ENCODE results near the gene L1CAM. TPM values are rescaled to one million over a fixed set of nuclear protein-coding genes. Genes with fewer than 3 reads are reported as not detected.

Gene L1CAM
- total and polyA plus RNA-seq, 2 of the 8 experiments (the other 6 are each of a cell fraction or from before 2014, with no cell fraction given) = 11.0 to 43.0 TPM

DNA sequence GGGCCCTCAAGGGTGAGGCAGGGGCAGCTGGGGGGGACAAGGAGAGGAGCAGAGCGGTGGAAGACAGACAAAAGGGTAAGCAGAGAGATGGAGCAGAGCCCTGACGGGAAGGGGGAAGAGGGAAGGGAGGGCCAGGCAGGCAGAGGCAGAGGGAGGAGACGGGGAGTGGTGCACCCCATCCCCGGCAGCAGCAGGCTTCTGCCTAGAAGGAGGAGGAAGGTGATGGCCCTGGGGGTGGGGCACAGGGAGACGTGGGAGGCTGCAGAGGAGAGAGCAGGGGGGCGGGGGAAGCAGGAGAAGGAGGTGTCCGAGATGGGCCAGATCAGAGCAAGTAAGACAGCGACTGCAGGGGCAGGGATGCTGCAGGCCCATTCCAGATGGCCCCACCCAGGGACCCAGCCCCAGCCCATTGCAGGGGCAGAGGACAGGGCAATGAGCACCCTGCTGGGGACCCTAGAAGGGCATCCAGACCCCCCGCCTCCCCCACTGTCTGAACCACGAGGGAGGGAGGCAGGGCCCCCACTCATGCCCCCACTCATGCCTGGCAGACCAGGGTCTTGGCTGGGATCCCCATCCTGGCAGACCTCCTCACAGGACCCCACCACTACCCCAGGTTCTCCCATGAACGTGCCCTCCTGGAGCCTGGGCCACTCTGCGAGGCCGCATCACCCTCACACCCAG lies 2.7 kb downstream of the L1CAM start:
- H3K9me3 ChIP-seq (ENCODE audit: insufficient read depth in 2 of 2, low read depth in 1 of 2, low read length in 1 of 2) = no peaks in the 10 kb centered on the region
- no peak overlapping the region for H3K14ac ChIP-seq (ENCODE audit: insufficient read length)
- H3K36me3 ChIP-seq (ENCODE audit: control insufficient read depth in 2 of 4, insufficient read depth in 4 of 4, low read length in 3 of 4) = no peaks in the 10 kb centered on the region
- no peak overlapping the region for H3K27ac ChIP-seq (ENCODE audit: low read depth, low read length)
- H3K79me2 ChIP-seq (ENCODE audit: control insufficient read depth in 1 of 2, insufficient read depth in 2 of 2, low read length in 2 of 2) = no peaks in the 10 kb centered on the region; a peak in 1 of 4 replicates
- H3K27me3 ChIP-seq (replicated peaks in 1 of 4; ENCODE audit: control insufficient read depth in 3 of 4, extremely low read depth in 1 of 4, insufficient read depth in 3 of 4, low read length in 3 of 4) = peaks cover 0 to 17% (median under 1%) of the 10 kb centered on the region in 4 experiments; a peak in 3 of 7 replicates
- H3K79me1 ChIP-seq (ENCODE audit: low read depth, low read length) = no peaks in the 10 kb centered on the region
- peak overlapping the region in 1 of 2 experiments; percentile 20; a peak in 1 of 4 replicates for H3K4me2 ChIP-seq (ENCODE audit: insufficient read depth in 1 of 2, low read depth in 2 of 2, low read length in 2 of 2)
- H3K9ac ChIP-seq (replicated peaks in 1 of 4; ENCODE audit: extremely low read depth in 1 of 4, low read depth in 3 of 4, low read length in 3 of 4) = no peak overlapping the region
- peaks cover 4 to 48% (median 29%) of the 10 kb centered on the region in 4 experiments for H3K4me1 ChIP-seq (replicated peaks in 1 of 4; ENCODE audit: control insufficient read depth in 3 of 4, insufficient read depth in 4 of 4, low read length in 3 of 4)
- no peak overlapping the region for H3K56ac ChIP-seq (replicated peaks; ENCODE audit: insufficient read length, low read depth, low read length)
- H2BK5ac ChIP-seq (ENCODE audit: low read depth, low read length) = no peak overlapping the region
- no peak overlapping the region for H3K4ac ChIP-seq (replicated peaks; ENCODE audit: insufficient read length, low read depth, low read length)
- H4K8ac ChIP-seq (ENCODE audit: extremely low read depth, insufficient read depth, low read length) = no peak overlapping the region; the same call in 1 of the 2 replicates
- WGBS, 2 experiments (ENCODE audit: extremely low coverage in 1 of 2, insufficient coverage in 1 of 2, insufficient read length in 1 of 2, insufficient replicate concordance in 2 of 2, low coverage in 1 of 2, low lambda C conversion rate in 2 of 2, missing lambda C conversion rate in 1 of 2) = 64% methylated on average over 4 of the region's 13 CpGs; no CpG with 5 or more reads in 1 of the 2 experiments
- H2AFZ ChIP-seq (ENCODE audit: low read length) = no peak overlapping the region
- H2BK20ac ChIP-seq (ENCODE audit: low read length) = no peak overlapping the region
- no peak for FAIRE-seq
- no peak overlapping the region for H3K23ac ChIP-seq (ENCODE audit: insufficient read length)
- H4K91ac ChIP-seq (replicated peaks; ENCODE audit: insufficient read length, low read length) = no peak overlapping the region
- no peak overlapping the region for H4K5ac ChIP-seq (ENCODE audit: insufficient read length, low read depth, low read length)
- ChIA-PET CTCF (ENCODE audit: partially characterized antibody) (interaction anchor here (0.6 to 2.0 kb wide), 11 partner anchors 22 to 109 kb away, joined by 3 to 7 read pairs (median 4); partner anchors contain the start of gene SSR4), POLR2A (ENCODE audit: partially characterized antibody) (interaction anchor here (1.0 to 1.2 kb wide), 5 partner anchors 9 to 79 kb away, joined by 3 read pairs; no protein-coding TSS in a partner anchor)
- DNase-seq (ENCODE audit: low read depth in 1 of 2, low spot score in 2 of 2) = no peak
- no peak overlapping the region for H2BK15ac ChIP-seq (ENCODE audit: low read length)
- H3K23me2 ChIP-seq (ENCODE audit: low read depth, low read length) = peaks cover 8% of the 10 kb centered on the region; the same call in 1 of the 2 replicates
- H2BK12ac ChIP-seq (ENCODE audit: low read depth, low read length) = 0 out of 2 replicates have a peak overlapping the region, but pooled peaks have one; percentile 39
- H2BK120ac ChIP-seq (replicated peaks; ENCODE audit: low read depth, low read length) = no peak overlapping the region
- H2AK5ac ChIP-seq (ENCODE audit: low read depth, low read length) = no peak overlapping the region
- no peak overlapping the region for H3K4me3 ChIP-seq (ENCODE audit: extremely low read depth in 1 of 4, insufficient read depth in 2 of 4, low read depth in 3 of 4, low read length in 4 of 4)
- H4K20me1 ChIP-seq (replicated peaks in 1 of 2; ENCODE audit: control insufficient read depth in 1 of 2, insufficient read depth in 2 of 2, low read length in 2 of 2) = peaks cover 0 to 2% of the 10 kb centered on the region in 2 experiments
- H3K18ac ChIP-seq (ENCODE audit: extremely low read depth, low read length) = no peak overlapping the region
- TF ChIP-seq KDM1A (IDR thresholded peaks at IDR 0.05; ENCODE audit: borderline replicate concordance, low read length) (no peak), YY1 (IDR thresholded peaks at IDR 0.05; ENCODE audit: low read depth, low read length) (no peak), ZNF274 (IDR thresholded peaks at IDR 0.05; ENCODE audit: borderline replicate concordance, extremely low read depth, low read length) (no peak), CHD1 (IDR thresholded peaks at IDR 0.05; ENCODE audit: low read depth, low read length) (no peak), TEAD4 (IDR thresholded peaks at IDR 0.05; ENCODE audit: low read depth, low read length) (no peak), RBBP5 (IDR thresholded peaks at IDR 0.05; ENCODE audit: borderline replicate concordance, low read depth, low read length) (no peak), SP4 (IDR thresholded peaks at IDR 0.05; ENCODE audit: low read length) (no peak), RNF2 (IDR thresholded peaks at IDR 0.05; ENCODE audit: borderline replicate concordance, low read depth, low read length, missing control alignments, poor library complexity, severe bottlenecking) (no peak), TCF12 (IDR thresholded peaks at IDR 0.05; ENCODE audit: low read depth, low read length) (no peak), BRCA1 (IDR thresholded peaks at IDR 0.05; ENCODE audit: low read depth, low read length) (no peak), BACH1 (IDR thresholded peaks at IDR 0.05; ENCODE audit: low read length) (no peak), TAF1 (IDR thresholded peaks at IDR 0.05; ENCODE audit: low read depth, low read length) (no peak), SIX5 (IDR thresholded peaks at IDR 0.05; ENCODE audit: low read depth, low read length) (no peak), JUN (IDR thresholded peaks at IDR 0.05; ENCODE audit: low read depth, low read length) (no peak)
